SHP77 (cell line): ENCODE data around the gene USP9X.
"Not testable (repeated sequence)": the region's sequence is repeated elsewhere in the genome, so short reads cannot be mapped to it uniquely, and the experiment has no call there.

Experiments
- DNase-seq, 2 experiments: peaks; one replicate each; lab custom pipeline; 2025; lab: John Stamatoyannopoulos, UW

The USP9X gene

GRCh38 chrX:41282307-41282706, 197.1 kb downstream of the USP9X start:
- not testable (repeated sequence) for DNase-seq

GRCh38 chrX:41285928-41286327, 200.7 kb downstream of the USP9X start:
- not testable (repeated sequence) for DNase-seq
